ENCODE data around the gene CCDC51.
"Not testable (repeated sequence)": the region's sequence is repeated elsewhere in the genome, so short reads cannot be mapped to it uniquely, and the experiment has no call there.

The CCDC51 gene, protein sequence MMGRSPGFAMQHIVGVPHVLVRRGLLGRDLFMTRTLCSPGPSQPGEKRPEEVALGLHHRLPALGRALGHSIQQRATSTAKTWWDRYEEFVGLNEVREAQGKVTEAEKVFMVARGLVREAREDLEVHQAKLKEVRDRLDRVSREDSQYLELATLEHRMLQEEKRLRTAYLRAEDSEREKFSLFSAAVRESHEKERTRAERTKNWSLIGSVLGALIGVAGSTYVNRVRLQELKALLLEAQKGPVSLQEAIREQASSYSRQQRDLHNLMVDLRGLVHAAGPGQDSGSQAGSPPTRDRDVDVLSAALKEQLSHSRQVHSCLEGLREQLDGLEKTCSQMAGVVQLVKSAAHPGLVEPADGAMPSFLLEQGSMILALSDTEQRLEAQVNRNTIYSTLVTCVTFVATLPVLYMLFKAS

DNA sequence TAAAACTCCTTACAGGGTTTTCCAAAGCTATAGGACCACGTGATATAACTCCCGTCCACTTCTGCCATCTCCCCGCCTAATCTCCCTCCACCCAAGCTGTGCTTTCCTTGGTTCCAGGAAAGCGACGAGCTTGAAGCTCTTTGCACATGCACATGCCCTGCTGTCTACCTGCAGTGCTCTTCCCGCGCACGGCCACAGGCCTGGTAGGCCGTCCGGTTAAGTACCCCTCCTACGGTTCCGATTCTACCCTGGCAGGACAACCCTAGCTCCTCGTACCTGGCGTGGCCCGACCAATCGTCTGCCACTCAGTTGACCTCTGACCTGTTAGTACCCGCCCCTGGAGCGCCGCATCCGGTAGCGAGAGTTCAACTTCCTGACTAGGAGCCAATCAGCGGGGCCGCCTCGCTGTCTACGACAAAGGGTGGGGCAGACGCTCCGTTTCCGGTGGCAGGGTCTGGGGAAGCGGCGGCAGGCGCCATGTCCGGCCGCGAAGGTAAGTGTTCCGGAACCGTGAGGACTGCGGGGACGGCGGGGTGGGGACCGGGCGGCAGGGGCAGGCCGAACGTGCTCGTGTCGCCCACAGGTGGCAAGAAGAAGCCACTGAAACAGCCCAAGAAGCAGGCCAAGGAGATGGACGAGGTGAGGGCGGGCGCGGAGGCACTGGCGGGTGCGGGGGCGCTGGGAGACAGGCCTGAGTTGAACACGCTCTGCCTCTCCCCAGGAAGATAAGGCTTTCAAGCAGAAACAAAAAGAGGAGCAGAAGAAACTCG lies at the start of gene CCDC51, which contains the start of gene TMA7:
TSS of gene CCDC51 (minus strand) at position 300 of the 770 bp plus-strand sequence. CDS start 4,991 bp downstream, outside the sequence.
TSS of gene TMA7 (plus strand) at position 438 of the 770 bp plus-strand sequence. CDS start at position 478, 40 bp downstream.
- DNase-seq, result peak; percentile 98

DNA sequence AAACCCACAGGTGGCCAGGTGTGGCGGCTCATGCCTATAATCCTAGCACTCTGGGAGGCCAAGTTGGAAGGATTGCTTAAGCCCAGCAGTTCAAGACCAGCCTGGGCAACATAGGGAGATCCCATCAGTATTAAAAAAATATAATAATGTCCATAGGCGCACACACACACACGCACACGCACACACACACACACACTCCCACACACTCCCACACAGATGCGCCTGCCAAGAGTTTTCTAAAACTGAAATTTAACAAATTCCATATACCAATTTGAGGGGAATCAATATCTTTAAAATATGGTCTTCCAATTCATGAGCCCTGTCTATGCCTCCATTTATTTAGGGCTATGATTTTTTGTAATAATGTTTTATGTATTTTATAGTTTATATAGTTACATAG lies 47.0 kb upstream of the CCDC51 start:
- no peak for DNase-seq

DNA sequence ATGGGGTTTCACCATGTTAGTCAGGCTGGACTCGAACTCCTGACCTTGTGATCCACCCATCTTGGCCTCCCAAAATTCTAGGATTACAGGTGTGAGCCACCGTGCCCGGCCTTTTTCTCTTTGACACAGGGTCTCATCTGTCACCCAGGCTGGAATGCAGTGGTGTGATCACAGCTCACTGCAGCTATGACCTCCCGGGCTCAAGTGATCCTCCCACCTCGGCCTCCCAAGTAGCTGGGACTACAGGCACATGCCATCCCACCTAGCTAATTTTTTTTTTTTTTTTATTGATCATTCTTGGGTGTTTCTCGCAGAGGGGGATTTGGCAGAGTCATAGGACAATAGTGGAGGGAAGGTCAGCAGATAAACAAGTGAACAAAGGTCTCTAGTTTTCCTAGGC lies 42.9 kb upstream of the CCDC51 start:
- DNase-seq, result not testable (repeated sequence)

DNA sequence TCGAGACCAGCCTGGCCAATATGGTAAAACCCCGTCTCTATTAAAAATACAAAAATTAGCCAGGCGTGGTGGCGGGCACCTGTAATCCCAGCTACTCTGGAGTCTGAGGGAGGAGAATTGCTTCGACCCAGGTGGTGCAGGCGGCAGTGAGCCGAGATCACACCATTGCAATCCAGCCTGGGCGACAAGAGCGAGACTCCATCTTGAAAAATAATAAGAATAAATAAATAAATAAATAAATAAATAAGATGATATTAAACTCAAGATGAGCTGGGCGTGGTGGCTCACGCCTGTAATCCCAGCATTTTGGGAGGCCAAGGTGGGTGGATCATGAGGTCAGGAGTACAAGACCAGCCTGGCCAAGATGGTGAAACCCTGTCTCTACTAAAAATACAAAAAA lies 41.0 kb upstream of the CCDC51 start:
- DNase-seq, result not testable (repeated sequence)

DNA sequence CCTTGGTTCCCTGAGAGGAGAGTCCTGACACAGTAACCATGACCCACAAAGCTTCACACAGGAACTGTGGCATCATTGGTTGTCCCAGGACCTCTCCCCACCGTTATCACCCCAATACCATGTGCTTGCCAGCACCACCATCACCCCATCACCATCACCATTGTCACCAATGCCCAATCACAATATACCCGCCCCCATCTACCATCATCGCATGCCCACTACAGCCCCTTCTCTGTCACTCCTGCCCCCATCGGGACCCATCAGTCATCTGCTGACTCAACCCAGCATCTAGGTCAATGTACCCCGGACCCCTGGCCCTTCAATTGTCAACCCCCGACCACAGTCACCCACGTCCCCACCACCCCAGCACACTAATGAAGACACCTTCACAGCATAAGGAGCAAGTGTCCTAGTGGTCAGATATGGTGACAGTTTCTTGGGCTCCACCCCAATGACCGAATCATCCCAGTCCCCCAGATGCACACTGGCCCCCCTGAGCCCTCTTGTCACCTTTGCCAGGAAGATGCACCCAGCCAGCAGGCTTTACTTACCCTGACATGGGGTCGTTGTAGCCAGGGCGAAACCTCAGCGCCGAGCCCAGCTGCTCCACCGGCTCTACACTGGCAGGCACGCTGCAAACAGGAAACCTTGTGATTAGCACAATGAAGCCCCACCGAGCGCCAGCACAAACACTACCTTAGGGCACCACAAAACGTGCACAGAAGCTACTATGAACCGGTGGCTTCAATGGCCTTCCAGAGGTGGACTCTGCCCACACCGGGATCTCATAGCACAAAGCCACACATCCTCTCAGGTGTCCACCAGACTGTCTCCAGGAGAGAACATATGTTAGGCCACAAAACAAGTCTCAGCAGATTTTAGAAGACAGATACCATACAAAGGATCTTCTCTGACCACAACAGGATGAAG lies 39.0 kb upstream of the CCDC51 start:
- peak in 1 of 2 experiments; percentile 1 for DNase-seq

DNA sequence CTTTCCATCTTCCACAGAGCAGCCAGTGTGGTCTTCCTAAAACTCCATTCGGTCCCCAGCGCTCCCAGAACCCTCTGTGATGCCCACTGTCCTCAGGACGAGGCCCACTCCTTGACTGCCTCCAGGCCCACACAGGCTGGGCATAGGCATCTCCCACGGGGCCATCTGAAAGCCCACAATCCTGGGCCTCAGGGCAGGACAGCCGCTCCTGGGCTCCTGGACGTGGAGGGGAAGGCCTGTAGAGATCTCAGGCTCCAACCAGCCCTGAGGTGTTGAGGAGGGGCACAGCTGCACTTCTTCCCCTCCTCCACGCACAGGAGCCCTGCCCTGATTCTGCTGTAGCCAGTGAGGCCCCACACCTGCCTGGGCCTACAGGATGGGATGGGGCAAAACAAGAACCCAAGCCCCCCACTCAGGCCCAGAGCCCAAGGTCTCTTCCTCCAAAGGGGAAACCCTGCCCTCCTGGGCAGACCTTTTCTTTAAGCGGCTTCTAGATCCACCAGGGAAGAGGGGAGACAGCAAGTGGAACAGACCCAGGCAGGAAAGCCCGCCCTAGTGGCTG lies 38.1 kb upstream of the CCDC51 start:
- no peak for DNase-seq

DNA sequence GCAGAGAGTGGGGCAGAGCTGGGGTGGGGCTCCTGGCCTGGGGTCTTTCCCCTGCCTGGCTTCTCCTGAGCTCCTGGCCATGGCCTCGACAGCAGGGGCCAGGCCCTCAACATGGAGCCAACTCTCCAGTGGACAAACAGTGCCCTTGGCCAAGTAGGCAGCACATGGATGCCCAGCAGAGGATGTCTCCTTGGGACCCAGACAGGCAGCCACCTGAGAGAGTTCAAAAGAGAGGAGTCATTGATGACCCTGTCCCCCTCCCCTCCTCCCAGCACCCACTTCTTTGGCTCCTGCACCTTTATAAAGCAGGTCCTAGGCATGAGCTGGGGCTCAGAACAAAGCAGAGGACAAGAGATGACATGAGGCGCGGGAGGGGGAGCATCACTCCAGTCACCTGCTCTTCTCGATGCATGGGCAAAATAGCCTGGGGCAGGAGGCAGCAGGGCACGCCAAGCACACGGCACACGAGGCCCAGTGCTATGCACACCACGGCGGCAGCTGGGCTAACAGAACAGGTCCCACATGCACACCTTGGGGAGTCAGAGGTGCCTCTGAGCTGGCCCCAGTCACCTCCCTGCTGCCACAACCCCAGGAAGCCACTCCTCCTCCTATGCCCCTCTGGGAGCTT lies 36.6 kb upstream of the CCDC51 start:
- no peak for DNase-seq

DNA sequence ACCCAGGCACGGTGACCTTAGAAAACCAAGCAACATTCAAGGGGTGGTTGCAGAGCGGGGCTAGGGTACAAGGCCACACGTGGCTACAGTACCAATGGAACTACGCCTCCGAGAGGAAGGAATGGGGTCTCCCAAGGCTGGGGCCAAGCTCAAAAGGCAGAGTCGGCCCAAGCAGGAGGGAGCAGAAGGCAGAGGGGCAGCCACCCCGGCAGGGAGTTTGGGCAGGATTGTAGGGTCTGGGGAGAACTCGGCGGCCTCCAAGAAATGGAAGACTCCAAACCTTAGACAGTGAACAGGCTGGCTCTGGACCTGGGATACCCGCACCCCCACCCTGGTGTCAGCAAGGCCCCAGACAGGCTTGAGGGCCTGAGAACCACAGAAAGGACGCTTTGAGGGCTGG lies 35.3 kb upstream of the CCDC51 start:
- DNase-seq, result no peak

DNA sequence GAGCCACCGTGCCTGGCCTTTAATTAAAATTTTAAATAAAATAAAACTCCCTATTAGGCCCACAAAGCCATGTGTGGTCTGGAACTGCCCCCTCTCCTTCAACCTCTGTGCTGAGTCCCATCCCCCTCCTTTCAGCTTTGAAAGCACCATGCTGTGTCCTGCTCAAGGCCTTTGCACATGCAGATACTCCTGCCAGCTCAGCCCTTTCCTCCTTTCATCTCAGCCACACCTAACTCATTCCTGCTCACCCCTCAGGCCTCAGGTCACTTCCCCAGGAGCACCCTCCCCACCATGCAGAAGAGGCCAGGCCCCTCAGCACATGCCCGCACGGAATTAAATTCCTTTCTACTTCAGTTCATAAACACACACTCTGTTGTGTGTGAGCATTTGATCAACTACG lies 34.7 kb upstream of the CCDC51 start:
- DNase-seq, result no peak

DNA sequence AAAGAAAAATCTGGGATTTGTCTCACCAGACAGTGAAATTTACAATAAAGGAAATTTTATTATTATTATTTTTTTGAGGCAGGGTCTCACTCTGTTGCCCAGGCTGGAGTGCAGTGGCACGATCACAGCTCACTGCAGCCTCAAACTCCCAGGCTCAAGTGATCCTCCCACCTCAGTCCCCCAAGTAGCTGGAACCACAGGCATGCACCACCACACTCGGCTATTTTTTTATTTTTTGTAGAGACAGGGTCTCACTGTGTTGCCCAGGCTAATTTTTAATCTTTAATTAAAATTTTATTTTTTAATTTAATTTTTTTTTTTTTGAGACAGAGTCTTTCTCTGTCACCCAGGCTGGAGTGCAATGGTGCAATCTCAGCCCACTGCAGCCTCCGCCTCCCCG lies 34.1 kb upstream of the CCDC51 start:
- DNase-seq, result not testable (repeated sequence)

DNA sequence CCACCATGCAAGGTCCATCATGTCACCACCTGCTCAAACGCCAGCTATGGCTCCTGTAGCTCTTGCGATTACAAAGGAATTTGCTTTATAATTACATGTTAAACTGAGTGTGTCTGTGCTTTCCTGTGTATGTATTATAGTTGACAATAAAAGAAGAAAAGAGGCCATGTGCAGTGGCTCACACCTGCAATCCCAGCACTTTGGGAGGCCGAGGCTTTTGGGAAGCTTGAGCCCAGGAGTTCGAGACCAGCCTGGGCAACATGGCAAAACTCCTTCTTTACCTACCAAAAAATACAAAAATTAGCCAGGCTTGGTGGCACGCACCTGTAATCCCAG lies 33.7 kb upstream of the CCDC51 start:
- no peak for DNase-seq

DNA sequence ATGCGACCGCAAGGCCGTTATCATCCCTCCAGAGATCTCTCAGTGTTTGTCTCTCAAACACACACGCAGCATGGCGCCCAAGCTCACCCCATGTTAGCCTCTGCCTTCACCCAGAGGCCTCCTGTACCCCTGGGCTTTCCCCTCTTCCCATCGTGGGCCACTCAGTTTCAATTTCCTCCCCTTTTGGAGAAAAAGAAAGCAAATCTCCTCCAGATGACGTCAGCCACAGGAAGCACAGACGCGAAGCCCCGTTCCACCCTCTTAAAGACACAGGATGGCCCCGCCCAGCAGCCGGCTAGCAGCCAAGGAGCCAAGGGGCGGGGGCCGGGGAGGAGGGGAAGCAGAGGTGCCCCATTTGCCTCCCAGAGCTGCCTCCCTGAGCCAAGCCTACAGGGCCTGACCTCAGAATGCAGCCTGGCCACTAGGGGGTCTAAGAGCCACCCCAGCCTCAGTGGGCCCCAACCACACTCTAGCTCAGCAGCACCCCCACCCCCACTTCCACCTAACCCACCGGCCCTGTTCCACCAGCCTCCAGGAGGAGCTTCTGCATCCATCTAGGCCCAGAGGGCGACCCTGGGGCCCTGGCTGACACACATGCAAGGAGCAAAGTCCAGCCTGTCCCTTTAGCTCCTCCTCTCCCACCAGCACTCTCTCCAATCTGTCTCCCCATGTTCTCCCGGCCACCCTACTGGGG lies 33.2 kb upstream of the CCDC51 start:
- DNase-seq, result peak; percentile 97 to 98

DNA sequence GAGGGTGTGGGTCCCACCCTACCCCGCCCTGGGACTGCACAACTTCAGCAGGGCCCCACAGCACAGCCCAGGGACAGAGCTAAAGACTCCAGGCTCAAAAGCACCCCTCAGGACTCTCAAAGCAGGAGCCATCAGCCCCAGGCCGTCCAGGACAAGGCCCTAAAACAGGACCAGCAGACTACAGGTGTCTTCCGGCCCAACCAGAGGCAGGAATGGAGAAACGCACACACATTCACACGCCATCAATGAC lies 32.7 kb upstream of the CCDC51 start:
- DNase-seq, result peak in 1 of 2 experiments; percentile 37

DNA sequence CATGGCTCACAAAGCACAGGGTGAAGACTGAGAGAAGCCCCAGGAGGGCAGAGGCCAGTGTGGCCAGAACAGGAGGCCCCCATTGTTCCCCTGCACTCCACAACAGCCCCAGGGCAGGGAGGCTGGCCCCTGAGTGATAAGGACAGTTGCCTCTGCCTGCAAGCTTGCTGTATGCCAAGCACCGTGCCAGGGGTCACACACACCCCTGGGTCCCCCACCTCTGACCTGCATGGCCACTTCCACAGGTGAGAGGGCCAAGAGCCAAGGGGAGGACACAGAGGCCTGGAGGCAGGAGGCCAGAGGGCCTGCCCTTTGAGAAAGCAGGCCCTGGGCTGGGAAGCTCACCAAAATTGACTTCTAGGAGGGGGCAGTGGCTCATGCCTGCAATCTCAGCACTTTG lies 30.4 kb upstream of the CCDC51 start:
- DNase-seq, result no peak

DNA sequence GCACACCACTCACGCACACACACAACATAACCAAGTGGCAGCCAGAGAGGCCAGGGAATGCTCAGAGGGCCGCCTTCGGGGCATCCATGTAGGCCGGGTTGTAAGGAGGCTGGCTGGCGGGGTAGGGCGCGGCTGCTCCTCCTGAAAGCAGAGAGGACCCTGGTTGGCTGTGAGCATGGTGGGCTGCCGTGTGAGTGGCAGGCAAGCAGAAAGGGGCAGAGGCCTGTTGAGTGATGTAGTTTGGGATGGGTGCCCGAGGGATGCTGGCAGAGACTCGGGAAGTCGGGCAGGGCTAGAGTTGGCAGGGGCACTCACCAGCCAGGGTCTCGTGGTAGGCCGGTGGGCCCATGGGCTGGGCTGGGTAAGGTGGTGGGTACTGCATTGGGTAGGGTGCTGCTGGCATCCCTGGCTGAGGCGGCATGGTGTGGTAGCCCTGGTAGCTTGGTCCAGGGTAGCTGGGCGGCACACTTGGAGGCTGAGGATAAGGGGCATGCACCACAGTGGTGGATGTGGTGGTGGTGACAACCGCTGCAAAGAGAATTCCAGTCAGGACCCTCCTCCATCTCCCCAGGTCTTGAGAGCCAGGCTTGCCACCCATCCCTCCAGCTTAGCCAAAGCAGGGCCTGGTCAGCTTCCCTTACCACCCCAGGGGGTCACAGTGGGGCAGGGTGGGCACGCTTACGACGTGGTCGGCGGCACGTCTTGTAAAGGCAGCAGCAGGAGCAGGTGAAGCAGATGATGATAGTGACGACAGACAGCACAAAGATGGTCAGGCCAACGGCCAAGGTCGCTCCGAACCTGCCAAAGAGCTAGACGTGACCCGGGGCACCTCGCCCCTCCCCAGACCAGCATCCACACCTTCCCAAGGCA lies 29.4 kb upstream of the CCDC51 start:
- no peak for DNase-seq

DNA sequence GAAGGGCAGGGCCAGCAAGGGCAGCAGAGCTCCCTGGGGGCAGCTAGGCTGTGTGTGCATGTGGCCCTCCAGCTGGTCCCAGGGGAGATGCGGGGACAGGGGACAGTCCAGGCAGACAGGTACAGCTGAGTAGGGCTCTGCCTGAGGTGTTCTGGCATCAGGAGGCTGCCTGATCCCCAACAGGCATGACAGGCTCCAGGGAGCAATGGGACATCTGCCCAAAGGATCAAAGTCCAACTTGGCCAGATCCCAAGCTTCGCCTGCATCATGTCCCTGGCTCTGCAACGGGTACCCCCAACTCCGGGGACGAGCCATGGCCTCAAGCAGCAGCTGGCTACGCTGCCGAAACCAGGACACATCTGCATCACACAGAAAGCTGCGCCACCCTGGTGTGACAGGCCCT lies 28.4 kb upstream of the CCDC51 start:
- DNase-seq, result no peak

DNA sequence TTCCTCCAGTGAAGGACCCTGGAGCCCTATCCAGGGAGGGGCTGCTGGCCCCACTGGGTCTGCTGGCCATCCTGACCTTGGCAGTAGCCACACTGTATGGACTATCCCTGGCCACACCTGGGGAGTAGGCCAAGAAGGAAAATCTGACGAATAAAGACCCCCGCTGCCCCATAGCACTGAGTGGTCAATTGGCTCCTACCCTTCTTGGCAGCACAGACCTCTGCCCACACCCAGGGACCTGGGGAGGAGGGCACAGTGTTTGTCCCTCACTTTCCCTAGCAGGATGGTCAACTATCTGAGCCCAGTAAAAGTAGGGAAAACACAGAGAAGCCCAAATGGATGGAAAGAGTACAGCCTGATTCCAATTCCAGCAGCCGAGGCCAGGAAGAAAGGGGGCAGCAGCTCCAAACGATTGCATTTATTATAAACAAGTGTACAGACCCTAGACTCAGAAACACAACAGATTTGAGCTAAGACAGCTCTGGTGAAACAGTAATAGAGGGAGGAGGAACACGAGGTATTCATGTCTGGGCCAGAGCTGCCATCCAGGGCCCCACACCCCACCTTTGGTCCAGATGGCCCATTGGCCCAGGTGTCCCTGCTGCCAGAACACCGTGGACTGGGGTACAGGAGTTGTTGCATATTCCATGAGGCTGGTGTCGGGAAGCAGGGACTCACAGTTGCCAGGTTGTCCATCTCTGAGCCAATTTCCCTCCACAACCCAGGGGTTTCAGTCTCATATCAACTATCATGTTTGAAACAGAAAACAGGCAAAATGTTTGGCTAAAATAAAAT lies 27.8 kb upstream of the CCDC51 start:
- no peak for DNase-seq

DNA sequence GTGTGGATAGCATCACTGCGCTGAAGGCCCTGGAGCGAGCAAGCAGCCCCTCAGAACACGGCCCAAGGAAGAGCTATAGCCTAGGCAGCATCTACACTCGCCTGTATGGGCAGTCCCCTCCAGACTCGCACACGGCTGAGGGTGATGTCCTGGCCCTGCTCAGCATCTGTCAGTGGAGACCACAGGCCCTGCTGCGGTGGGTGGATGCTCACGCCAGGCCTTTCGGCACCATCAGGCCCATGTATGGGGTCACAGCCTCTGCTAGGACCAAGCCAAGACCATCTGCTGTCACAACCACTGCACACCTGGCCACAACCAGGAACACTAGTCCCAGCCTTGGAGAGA lies 27.2 kb upstream of the CCDC51 start:
- DNase-seq, result no peak

DNA sequence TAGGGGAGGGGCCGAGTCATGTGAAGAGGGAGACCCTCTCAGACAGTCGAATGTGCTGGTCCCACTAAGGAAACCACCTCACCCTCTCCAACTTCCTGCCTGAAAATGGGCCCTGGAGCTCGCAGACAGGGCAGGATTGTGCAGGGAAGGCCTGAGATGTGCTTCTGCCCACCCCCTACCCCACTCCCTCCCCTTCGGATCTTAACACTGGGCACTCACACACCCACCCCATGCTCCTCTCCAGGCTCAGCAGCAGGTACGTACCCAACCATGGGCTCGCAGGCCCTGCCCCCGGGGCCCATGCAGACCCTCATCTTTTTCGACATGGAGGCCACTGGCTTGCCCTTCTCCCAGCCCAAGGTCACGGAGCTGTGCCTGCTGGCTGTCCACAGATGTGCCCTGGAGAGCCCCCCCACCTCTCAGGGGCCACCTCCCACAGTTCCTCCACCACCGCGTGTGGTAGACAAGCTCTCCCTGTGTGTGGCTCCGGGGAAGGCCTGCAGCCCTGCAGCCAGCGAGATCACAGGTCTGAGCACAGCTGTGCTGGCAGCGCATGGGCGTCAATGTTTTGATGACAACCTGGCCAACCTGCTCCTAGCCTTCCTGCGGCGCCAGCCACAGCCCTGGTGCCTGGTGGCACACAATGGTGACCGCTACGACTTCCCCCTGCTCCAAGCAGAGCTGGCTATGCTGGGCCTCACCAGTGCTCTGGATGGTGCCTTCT lies 26.6 kb upstream of the CCDC51 start:
- DNase-seq, result no peak
